NCI-H2196 treated with DMSO at 0.1 percent for 48 hours (cell line): ENCODE results near the gene HS3ST3B1.

Experiments
- DNase-seq: peaks from one replicate; lab custom pipeline; 2025; ENCODE audit not compliant: unreplicated experiment; lab: John Stamatoyannopoulos, UW

The HS3ST3B1 gene

GRCh38 chr17:14320734-14321475 is 20.0 kb downstream of the HS3ST3B1 start:
- DNase-seq = no peak

- DNase-seq = no peak
Observed at GRCh38 chr17:14321476-14321949, 20.6 kb downstream of the HS3ST3B1 start.

GRCh38 chr17:14321980-14322776 is 21.3 kb downstream of the HS3ST3B1 start:
- DNase-seq = no peak

GRCh38 chr17:14323522-14323981 is 22.7 kb downstream of the HS3ST3B1 start:
- no peak for DNase-seq

- no peak for DNase-seq
Observed at GRCh38 chr17:14325618-14326167, 24.8 kb downstream of the HS3ST3B1 start.

- no peak for DNase-seq
Observed at GRCh38 chr17:14329900-14330491, 29.1 kb downstream of the HS3ST3B1 start.

GRCh38 chr17:14330492-14330962 is 29.6 kb downstream of the HS3ST3B1 start:
- DNase-seq = no peak

- no peak for DNase-seq
Observed at GRCh38 chr17:14331225-14331981, 30.5 kb downstream of the HS3ST3B1 start.

GRCh38 chr17:14331982-14332298 is 31.1 kb downstream of the HS3ST3B1 start:
- no peak for DNase-seq

- no peak for DNase-seq
Observed at GRCh38 chr17:14332331-14332730, 31.4 kb downstream of the HS3ST3B1 start.

- DNase-seq = no peak
Observed at GRCh38 chr17:14333506-14333905, 32.6 kb downstream of the HS3ST3B1 start.

- DNase-seq = no peak
Observed at GRCh38 chr17:14334276-14334840, 33.5 kb downstream of the HS3ST3B1 start.

GRCh38 chr17:14334919-14335318 is 34.0 kb downstream of the HS3ST3B1 start:
- DNase-seq = no peak

GRCh38 chr17:14336418-14336817 is 35.5 kb downstream of the HS3ST3B1 start:
- no peak for DNase-seq

- DNase-seq = no peak
Observed at GRCh38 chr17:14337596-14338079, 36.8 kb downstream of the HS3ST3B1 start.

- no peak for DNase-seq
Observed at GRCh38 chr17:14340857-14341754, 40.2 kb downstream of the HS3ST3B1 start.

- DNase-seq = no peak
Observed at GRCh38 chr17:14341866-14342265, 41.0 kb downstream of the HS3ST3B1 start.

- no peak for DNase-seq
Observed at GRCh38 chr17:14346801-14347200, 45.9 kb downstream of the HS3ST3B1 start.

- DNase-seq = no peak
Observed at GRCh38 chr17:14351493-14351892, 50.6 kb downstream of the HS3ST3B1 start.
